NB4 (cell line): ENCODE data around the gene PELI2.

Experiments used
- CTCF ChIP-seq: IDR thresholded peaks from one replicate; pipeline ENCODE4 v1.5.1; 2012; ENCODE audit warnings: low read depth, low read length
- MAX ChIP-seq: IDR thresholded peaks from 2 replicates; pipeline ENCODE4 v1.6.1; 2011; ENCODE audit warnings: low read depth, low read length
- POLR2A ChIP-seq: IDR thresholded peaks from 2 replicates; pipeline ENCODE4 v1.6.1; 2011; ENCODE audit warnings: mild to moderate bottlenecking; ENCODE audit not compliant: insufficient read length; ENCODE audit errors: extremely low read depth

DNA sequence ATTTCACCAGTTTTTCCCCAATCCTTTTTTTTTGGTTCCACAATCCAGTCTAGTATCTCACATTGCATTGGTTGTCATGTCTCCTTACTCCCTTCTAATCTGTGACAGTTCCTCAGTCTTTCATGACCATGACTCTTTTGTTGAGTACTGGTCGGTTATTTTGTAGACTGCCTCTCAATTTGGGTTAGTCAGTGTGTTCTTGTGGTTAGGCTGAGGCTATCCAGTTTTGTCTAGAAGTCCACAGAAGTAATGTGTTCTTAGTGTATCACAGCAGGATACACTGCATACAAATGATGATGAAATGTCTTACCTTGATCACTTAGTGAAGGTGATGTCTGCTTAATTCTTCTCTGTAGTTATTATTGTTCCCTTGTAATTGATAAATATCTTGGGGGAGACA is 24.8 kb downstream of the PELI2 start:
- TF ChIP-seq CTCF (no peak), POLR2A (no peak), MAX (no peak)
